HG03378 (cell line): Measurements from ENCODE around the gene FAAH2.
A peak's percentile ranks its signal among the peaks of the same experiment; 100 is the strongest.
"Not testable (repeated sequence)": the region's sequence is repeated elsewhere in the genome, so short reads cannot be mapped to it uniquely, and the experiment has no call there.

Experiments
- ATAC-seq: cut with Tn5 transposase; IDR thresholded peaks from one replicate; pipeline ENCODE4 v1.9.1; 2021; ENCODE audit warnings: mild to moderate bottlenecking, moderate library complexity; ENCODE audit not compliant: unreplicated experiment

FAAH2 gene, protein sequence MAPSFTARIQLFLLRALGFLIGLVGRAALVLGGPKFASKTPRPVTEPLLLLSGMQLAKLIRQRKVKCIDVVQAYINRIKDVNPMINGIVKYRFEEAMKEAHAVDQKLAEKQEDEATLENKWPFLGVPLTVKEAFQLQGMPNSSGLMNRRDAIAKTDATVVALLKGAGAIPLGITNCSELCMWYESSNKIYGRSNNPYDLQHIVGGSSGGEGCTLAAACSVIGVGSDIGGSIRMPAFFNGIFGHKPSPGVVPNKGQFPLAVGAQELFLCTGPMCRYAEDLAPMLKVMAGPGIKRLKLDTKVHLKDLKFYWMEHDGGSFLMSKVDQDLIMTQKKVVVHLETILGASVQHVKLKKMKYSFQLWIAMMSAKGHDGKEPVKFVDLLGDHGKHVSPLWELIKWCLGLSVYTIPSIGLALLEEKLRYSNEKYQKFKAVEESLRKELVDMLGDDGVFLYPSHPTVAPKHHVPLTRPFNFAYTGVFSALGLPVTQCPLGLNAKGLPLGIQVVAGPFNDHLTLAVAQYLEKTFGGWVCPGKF

DNA sequence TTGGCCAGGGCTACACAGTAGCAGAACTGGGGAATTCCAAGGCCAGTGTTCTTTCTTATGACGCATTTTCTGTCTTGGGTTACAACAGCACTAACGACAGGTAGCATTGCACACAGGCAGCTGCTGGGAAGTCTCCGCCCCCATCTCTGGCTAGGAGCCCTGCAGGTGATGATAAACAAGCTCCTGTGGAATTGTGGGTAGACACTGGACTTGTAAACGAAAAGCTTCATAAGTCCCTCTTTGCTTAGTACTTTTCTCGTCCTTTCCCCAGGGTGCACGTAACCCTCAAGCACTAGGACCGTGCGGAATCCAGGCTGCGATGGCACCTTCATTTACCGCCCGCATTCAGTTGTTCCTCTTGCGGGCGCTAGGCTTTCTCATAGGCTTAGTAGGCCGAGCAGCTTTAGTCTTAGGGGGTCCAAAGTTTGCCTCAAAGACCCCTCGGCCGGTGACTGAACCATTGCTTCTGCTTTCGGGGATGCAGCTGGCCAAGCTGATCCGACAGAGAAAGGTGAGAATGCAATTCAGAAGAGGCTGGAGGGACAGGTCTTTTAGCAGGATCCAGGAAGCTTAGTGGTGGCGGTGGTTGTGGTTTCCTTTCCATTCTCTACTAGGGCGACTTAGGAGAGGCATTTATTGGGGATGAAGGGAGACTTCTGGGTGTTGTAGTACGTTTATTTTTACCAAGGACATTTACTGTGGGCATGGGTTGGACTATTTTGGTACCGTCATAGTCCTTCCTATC, at the start of gene FAAH2:
Gene FAAH2 (plus strand): TSS at position 200 of the 745 bp plus-strand sequence. CDS start 120 bp downstream, at position 320.
- peak; percentile 87 for ATAC-seq

GRCh38 chrX:57241967-57242366, 44.5 kb upstream of the FAAH2 start:
- ATAC-seq = no peak

DNA sequence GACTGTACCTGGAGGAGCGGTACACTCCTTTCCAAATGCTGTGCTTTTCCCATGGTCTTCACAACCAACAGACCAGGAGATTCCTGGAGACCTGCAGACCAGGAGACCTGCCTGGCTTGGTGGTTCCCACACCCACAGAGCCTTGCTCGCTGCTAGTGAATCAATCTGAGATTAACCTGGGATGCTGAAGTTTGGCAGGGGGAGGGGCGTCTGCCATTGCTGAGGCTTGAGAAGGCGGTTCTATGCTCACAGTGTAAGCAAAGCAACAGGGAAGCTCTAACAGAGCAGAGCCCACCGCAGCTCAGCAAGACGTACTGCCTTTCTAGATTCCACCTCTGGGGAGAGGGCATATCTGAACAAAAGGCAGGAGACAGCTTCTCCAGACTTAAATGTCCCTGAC, 34.5 kb upstream of the FAAH2 start:
- ATAC-seq = no peak

DNA sequence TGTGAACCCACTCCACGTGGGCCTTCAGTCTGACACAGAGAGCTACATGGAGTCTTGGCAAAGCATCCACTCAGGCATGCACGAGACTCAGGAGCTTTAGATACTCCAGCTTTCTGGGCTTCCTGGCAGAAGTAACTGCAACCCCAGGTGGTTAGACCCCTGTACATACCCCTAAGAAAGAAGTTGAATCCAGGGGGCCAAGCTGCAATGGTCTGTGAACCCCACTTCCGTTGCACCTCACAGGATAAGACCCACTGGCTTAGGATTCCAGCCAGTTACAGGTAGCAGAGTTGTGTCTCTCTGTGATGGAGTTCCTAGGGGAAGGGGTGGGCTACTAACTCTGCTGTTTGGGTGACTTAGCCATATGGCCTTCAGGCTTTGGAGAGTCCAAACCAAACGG, 21.4 kb upstream of the FAAH2 start:
- ATAC-seq = no peak

DNA sequence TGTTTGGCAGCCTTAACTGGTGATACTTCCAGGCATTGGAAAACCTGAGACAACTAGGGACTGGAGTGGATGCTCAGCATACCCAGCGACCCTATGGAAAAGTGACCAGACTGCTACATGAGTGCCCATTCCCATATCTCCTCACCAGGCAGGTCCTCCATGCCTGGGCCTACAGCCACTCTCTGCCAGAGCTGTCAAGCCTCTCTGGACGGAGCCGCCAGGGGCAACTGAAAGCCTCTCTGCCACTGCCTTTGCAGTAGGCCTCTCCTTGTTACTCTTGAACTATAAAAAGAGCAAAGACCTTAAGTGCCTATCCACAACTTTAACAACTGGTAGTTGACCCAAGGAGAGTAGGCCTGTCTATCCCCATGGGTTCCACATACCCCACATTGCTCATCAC, 20.2 kb upstream of the FAAH2 start:
- ATAC-seq = no peak

DNA sequence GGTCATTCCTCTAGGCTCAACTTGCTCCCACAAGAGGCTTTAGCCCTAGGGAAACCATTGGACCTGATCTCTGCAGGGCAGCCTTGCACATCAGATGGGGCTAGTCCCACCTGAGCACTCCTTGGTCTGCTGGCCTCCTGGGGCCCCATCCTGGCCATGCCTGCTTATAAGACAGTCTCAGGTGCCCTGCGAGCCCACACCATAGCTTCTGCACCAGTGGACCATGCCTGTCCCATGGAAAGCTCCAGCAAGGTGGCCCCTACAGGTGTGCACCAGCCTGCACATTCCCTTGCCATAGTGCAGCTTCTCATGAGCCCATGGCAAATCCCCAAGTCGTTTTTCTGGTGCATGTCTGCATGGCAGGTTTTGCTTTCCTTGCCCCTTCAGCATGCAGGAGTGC, 19.6 kb upstream of the FAAH2 start:
- ATAC-seq = no peak

DNA sequence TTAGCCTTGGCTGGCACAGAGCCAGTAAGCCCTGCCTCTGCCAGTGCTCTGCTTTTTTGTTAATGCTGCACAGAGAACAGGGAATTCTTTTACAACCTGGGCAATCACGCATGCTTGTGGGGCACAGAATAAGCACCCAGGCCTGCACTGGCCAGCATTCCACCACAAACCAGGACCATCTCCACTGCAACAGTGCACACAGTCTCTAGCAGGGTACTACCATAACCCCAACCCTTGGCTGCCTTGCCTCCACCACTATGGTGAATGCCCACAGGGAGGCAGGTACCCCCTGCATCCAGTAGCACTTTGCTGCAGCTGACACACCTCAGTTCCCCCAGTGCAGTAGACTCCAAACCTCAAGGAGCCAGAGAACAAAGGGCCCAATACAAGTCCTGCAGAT, 19.2 kb upstream of the FAAH2 start:
- no peak for ATAC-seq

DNA sequence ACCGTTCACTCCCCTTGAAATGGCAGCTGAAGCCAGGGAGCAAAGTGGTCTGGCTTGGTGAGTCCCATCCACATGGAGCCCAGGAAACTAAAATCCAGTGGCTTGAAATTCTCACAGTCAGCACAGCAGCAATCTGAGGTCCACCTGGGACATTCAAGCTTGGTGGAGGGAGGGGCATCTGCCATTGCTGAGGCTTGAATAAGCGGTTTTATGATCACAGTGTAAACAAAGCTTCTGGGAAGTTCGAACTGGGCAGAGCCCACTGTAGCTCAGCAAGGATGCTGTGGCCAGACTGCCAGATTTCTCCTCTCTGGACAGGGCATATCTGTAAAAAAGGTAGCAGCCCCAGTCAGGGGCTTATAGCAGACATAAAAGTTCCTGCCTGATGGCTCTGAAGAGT, 15.5 kb upstream of the FAAH2 start:
- no peak for ATAC-seq

GRCh38 chrX:57282568-57282967, 3.9 kb upstream of the FAAH2 start:
- ATAC-seq = no peak

DNA sequence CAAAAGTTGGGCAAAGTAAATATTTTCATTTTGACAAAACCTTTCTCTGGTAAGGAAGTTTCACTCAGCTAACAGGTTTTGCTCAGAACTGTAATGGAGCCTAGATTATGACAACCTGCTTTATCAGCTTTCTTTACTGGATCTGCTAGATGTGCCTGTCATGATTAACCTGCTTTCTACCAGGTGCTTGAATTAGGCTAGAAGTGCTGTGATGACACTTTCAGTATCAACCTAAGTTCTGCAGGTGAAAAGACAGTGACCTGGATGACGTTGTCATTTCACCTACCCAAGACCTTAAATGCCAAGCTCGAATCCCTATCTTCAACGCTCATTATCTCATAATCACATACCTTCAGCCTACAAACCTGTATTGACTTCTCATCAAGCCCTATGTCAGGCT, 1.5 kb upstream of the FAAH2 start:
- ATAC-seq = no peak

- no peak for ATAC-seq
Observed at GRCh38 chrX:57289089-57289488, 2.6 kb downstream of the FAAH2 start.

DNA sequence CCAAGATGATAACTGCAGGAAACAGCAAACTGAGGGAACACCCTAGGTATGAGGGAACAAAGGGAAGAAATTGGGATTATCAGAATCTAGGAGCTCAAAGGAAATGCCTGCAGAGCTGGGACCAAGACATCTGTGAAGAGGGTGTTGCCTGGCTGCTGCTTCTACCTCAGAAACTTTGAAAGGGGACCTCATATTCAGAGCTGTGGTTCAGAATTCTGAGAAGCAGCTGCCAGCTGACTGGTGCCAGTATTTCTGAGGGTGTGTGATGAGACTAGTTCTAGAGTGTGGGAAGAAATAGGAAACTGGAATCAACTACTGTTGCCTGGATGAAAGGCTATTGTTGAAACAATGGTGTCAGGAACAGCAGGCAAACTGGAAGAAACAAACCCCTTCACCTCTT, 8.5 kb downstream of the FAAH2 start:
- ATAC-seq = no peak

DNA sequence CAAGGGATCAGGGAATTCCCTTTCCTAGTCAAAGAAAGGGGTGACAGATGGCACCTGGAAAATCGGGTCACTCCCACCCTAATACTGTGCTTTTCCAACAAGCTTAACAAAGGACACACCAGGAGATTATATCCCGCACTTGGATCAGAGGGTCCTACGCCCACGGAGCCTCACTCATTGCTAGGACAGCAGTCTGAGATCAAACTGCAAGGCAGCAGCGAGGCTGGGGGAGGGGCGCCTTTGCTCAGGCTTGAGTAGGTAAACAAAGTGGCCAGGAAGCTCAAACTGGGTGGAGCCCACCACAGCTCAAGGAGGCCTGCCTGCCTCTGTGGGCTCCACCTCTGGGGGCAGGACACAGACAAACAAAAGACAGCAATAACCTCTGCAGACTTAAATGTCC, 9.2 kb downstream of the FAAH2 start:
- not testable (repeated sequence) for ATAC-seq

DNA sequence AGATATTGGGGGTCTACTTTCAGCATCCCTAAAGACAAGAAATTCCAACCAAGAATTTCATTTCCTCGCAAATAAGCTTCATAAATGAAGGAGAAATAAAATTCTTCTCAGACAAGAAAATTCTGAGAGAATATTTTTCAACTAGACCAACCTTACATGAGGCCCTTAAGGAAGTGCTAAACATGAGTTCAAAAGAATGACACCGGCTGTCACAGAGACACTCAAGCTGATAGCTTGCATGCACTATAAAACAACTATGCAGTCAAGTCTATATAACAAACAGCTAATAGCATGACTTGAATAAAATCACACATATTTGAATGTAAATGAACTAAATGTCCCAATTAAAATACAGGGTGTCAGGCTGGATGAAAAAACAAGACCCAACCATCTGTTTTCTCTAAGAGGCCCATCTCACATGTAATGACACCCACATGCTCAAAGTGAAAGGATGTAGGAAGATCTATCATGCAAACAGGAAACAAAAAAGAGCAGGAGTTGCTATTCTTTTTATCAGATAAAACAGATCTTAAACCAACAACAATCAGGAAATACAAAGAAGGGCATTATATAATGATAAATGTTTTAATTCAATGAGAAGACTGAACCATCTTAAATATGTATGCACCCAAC, 27.2 kb downstream of the FAAH2 start:
- ATAC-seq = no peak

DNA sequence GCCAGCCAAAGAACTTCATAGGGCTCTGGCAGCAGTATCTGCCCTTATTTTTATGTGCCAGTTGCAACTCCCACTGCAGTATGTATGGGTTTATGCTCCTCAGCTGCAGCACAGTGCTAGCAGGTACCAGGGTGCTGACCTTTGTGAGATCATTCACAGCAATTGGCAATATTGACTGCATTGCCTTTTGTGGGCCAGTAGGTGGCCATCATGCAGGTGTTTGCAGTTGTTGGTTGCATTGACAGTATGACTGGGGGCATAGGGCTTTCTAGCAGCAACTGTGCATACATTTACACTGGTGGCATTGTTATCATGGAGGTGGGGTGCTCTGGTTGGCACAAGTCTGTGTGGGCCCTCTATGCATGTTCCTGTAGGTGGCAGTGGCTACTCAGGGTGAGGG, 42.5 kb downstream of the FAAH2 start:
- no peak for ATAC-seq

DNA sequence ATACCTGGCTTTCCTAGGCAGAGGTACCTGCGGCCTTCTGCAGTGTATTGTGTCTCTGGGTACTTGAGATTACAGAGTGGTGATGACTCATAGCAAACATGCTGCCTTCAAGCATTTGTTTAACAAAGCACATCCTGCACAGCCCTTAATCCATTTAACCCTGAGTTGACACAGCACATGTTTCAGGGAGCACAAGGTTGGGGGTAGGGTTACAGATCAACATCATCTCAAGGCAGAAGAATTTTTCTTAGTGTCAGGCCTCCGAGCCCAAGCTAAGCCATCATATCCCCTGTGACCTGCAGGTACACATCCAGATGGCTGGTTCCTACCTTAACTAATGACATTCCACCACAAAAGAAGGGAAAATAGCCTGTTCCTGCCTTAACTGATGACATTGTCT, 49.3 kb downstream of the FAAH2 start:
- not testable (repeated sequence) for ATAC-seq

- no peak for ATAC-seq
Observed at GRCh38 chrX:57353472-57354132, 67.1 kb downstream of the FAAH2 start.

- ATAC-seq = no peak
Observed at GRCh38 chrX:57364145-57364544, 77.6 kb downstream of the FAAH2 start.

DNA sequence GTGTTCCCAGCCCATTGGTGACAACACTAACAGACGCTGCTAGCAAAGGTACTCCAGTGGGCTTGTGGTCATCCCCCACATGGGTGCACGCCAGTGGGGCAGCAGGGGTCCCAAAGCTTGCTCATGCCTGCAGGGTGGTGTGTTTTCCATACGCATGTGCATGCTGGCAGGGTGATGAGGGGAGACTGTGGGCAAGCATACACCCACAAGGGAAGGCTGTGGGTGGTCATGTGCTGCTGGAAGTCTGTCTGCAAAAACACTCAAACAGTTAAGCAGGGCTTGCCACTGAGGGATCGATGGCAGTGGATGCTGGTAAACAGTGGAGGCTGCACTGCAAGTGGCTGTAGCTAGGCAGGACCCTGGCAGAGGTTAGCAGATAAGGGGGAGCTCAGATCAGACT, 79.9 kb downstream of the FAAH2 start:
- ATAC-seq = no peak

DNA sequence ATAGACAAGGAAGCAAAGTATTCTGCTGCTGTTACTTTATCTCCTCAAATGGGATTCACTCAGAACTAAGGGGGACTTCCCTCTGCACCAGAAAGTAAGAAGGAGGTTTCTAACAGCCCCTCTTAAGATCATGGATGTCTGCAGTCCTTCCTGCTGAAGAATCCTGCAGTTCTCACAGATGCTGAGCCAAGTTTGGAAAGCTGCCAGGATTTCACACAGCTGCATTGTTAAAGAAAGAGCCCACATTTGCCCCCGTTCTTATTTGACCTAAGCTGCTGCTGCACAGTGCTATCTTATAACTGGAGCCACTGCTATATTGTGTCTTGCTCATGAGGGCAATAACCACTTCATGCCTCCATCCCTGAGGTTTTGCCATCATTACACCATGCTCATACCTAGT, 81.1 kb downstream of the FAAH2 start:
- no peak for ATAC-seq

- ATAC-seq = no peak
Observed at GRCh38 chrX:57368158-57368557, 81.7 kb downstream of the FAAH2 start.
